AG09319 (cell line): ENCODE results near the gene PRKD1.

ENCODE experiments used
- DNase-seq: peaks from one replicate; pipeline ENCODE4 v3.0.0-alpha.2; 2010; ENCODE audit warnings: low read depth; ENCODE audit errors: extremely low read depth
- TF ChIP-seq, protein P1 (sequence below): IDR thresholded peaks from 2 replicates; pipeline ENCODE4 v1.5.1; 2011; ENCODE audit warnings: low read depth, mild to moderate bottlenecking, inconsistent platforms, low read length, moderate library complexity

PRKD1 gene

DNA sequence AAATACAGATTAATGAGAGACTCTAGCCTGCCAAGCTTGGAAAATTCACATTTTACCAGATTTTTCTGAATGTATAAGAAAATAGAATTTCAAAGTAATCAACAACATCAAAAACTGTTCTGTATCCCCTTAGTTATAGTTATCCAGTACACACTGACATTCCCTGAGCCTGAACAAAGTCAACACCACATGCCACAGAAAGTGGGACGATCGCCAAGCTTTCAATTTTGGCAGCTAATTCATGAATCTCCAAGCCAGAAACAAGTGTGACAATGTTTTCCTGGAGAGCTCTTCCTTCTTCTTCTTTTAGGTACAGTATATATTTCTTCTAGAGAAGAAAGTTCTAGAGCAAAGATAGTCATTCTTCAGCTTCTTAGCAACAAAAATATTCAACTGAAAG lies 290.2 kb downstream of the PRKD1 start:
- TF ChIP-seq, protein P1, sequence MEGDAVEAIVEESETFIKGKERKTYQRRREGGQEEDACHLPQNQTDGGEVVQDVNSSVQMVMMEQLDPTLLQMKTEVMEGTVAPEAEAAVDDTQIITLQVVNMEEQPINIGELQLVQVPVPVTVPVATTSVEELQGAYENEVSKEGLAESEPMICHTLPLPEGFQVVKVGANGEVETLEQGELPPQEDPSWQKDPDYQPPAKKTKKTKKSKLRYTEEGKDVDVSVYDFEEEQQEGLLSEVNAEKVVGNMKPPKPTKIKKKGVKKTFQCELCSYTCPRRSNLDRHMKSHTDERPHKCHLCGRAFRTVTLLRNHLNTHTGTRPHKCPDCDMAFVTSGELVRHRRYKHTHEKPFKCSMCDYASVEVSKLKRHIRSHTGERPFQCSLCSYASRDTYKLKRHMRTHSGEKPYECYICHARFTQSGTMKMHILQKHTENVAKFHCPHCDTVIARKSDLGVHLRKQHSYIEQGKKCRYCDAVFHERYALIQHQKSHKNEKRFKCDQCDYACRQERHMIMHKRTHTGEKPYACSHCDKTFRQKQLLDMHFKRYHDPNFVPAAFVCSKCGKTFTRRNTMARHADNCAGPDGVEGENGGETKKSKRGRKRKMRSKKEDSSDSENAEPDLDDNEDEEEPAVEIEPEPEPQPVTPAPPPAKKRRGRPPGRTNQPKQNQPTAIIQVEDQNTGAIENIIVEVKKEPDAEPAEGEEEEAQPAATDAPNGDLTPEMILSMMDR = no peak
- DNase-seq = peak; percentile 22

DNA sequence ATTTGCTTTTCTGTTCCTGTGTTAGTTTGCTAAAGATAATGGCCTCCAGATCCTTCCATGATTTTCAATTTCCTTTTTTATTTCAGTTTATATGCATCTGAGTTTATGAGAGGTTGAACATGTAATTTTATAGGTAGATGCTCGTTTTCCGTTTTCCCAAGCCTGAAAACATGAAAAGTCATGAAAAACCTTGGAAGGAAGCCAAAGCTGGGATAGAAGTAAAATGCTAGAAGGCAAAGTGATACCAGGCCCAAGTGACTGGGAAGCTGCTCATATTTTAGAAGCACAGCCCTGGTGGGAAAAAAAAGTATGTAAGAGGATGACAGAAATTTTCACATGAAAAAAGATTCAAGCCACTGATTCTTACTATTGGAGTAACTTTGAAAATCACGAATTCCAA lies 290.8 kb downstream of the PRKD1 start:
- TF ChIP-seq, protein P1 = no peak
- no peak for DNase-seq

DNA sequence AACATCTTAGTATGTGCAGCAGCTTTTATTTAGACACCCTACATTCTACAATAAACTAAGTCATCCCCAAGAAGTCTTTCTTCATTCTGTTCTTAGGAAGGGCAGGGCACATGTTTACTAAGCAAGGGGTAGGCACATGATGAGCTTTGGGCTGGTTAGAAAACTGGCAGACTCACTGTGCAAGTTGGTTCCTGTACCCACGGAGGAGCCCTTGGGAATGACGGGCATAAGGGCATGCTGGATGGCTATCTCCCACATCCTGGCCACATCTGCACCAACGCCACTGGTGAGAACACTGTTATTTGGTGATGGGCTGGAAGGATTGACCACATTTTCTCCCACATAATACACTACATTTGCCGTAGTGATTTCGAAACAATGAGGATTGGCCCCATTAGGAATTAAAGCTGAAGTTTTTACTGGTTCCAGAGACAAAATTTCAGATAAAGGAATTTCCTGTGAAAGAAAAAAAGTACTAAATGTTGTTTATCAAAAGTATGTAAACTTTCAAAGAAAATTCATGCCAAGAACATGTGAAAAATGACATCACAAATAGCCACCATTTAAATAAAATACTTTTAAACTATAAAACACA lies 297.0 kb downstream of the PRKD1 start:
- DNase-seq = no peak
- TF ChIP-seq, protein P1 = no peak

DNA sequence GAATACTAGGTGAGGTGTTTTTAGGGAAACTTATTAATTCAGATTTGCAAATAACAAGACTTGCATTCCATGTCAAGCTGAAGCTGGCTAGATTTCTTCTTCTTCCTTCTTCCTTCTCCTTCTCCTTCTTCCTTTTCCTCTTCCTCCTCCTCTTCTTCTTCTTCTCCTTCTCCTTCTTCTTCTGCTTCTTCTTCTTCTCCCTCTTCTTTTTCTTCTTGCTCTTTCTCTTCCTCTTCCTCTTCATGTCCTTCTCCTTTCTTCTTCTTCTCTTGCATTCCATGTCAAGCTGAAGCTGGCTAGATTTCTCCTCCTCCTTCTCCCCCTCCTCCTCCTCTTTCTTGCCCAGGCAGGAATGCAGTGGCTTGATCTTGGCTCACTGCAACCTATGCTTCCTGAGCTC lies 297.8 kb downstream of the PRKD1 start:
- TF ChIP-seq, protein P1 = no peak
- no peak for DNase-seq

DNA sequence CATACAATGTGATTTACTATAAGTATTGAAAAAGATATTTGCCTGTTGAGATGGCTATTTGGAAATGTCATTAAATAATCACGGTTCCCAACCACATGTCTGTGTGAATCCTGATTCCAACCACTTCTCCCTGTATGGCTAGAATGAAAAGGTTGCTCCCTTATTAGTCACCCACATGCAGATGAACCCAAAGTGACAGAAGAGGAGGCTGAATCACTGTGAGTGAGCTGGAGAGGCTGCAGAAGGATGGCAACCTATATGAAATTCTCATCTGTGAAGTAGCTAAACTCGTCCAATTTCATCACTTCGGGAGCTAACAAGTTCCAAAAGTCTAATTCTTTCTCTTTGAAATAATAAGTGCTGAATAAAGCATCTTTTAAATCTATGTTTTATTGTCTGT lies 300.5 kb downstream of the PRKD1 start:
- no peak for DNase-seq
- TF ChIP-seq, protein P1 = no peak

DNA sequence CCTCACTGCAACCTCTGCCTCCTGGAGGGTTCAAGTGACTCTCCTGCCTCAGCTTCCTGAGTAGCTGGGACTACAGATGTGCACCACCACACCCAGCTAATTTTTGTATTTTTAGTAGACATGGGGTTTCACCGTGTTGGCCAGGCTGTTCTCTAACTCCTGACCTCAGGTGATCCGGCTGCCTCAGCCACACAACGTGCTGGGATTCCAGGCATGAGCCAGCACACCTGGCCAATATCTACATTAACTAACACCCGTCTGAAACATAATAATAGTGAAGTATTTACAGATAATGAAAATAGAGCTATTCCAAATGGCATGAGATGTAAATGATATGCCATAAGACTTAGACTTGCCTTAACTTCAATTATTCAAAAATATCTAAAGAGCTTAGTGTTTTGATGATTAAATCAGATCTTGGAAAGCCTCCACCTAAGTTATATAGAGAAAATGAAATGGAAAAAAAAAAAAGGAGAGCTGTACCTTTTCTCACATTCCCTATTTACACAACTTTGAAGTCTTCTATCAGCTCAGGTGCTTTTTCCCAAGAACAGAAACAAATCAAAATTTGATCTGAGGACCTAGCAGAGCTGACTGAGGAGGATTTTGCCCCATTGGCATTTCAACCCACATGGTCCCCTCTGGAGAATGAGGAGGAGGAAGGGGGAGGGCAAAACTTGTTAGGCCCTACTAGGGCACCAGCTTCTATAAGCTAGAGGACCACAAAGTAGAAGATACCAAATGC lies 309.2 kb downstream of the PRKD1 start:
- DNase-seq = no peak
- TF ChIP-seq, protein P1 = no peak

DNA sequence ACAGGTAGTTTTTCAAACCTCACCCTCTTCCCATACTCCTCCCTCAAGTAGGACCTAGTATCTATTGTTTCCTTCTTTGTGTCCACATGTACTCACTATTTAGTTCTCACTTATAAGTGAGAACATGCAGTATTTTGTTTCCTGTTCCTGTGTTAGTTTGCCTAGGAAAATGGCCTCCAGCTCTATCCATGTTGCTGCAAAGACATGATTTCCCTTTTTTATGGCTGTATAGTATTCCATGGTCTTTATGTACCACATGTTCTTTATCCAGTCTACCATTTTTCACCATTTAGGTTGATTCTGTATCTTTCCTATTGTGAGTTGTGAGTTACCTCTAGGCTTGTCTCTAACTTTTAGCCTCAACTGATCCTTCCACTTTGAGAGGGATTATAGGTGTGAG lies 310.7 kb downstream of the PRKD1 start:
- DNase-seq = no peak
- TF ChIP-seq, protein P1 = no peak
